Right hindlimb (tissue), 1 donor: ENCODE measurements around the gene ITSN1.
A peak's percentile ranks its signal among the peaks of the same experiment; 100 is the strongest.
"Not testable (repeated sequence)": the region's sequence is repeated elsewhere in the genome, so short reads cannot be mapped to it uniquely, and the experiment has no call there.

Experiments
- DNase-seq: peaks from one replicate; pipeline ENCODE4 v3.0.0-alpha.2; 2018

Gene ITSN1

DNA sequence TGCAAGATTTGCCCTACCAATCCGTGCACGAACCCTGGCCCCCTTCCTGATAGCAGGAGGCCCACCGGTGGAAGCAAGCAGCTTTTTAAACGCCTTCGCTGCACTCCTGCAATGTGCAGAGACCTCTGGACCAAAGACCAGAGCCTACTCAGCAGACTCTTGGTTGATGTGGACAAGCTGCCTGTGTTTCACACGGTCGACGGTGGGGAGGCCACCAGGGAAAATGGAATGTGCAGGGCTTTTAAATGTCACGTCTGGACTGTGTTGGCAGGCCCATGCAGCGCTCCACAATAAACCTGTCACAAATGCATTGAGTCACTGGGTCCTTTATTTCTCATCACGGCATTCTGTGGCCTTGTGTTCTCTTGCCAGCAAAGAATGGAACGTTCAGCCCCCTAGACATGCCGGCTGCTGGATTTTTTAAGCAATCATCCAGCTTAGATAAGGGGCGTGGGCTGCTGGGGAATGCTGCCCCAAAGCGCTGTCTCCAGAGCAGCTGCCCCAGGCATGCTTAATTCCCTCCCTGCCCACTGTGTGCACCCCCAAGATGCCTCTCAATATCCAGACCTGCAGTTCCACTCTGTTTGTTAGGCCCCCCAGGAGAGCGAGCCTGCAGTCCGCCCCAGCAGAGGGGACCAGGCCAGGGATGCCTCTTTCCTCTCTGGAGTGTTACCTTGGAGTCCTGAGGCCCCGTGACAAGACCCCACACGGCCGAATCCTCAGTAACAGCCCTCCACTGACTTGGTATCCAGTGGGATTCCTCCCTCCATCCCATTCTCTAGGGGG is 202.0 kb downstream of the ITSN1 start:
- DNase-seq: peak; percentile 61

DNA sequence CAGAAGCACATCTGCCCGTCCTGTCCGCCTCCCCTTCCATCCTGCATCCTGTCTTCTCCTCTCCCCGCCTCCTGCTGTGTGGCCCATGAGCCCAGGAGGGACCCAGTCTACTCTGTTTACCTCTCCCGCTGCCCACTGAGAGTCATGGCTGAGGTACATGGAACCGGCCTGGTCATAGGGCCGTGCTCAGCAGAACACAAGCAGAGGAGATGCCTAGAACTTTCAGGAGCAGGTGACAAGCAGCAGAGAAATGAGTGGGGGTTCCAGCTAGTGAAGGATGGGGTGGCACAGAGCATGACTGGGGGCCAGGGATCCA is 202.5 kb downstream of the ITSN1 start:
- no peak for DNase-seq

DNA sequence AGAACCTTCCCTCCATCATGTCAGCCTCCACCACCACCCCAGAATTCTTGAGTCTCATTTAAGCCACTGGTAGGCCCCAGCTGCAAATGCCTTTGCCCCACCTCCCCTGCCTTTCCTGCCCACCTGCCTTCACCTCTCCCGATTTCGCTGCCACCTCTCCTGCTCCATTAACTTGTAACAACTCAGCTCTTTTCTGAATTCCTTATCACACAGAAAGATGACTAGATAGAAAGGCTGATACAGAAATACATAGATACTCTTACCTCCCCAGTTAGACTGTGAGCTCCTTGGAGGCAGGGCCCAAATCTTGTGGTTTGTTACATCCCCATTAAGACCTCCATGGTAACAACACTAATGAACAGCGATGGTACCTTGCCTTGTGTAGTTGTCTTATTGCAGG is 203.8 kb downstream of the ITSN1 start:
- no peak for DNase-seq

DNA sequence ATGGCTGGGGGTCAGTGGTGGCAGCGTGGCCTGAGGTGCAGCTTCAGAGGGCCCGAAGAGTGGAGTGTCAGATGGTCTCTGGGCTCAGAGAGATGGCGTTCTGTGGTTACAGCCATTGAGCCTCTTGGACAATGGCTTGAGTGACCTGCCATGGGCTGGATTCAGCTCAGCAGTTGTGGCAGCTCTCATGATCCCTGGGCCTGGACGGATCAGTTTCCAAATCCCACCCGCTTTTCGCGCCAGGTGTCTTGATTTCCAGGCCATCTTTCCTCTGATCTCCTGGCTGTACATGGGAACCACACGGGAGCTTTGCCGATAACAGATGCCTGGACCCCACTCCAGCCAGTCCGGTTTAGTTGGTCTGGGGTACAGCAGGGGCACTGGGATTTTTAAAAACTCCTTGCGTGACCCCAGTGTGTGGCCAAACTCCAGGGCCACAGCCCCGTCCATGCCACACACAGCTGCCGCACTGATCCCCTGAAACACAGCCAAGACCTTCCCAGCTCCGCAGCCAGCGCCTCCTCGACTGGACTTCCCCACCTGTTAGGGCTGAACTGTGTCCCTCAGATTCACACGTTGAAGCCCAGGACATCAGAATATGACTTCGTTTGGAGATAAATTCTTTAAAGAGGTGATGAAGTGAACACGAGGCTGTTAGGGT is 205.4 kb downstream of the ITSN1 start:
- peak; percentile 57 for DNase-seq

DNA sequence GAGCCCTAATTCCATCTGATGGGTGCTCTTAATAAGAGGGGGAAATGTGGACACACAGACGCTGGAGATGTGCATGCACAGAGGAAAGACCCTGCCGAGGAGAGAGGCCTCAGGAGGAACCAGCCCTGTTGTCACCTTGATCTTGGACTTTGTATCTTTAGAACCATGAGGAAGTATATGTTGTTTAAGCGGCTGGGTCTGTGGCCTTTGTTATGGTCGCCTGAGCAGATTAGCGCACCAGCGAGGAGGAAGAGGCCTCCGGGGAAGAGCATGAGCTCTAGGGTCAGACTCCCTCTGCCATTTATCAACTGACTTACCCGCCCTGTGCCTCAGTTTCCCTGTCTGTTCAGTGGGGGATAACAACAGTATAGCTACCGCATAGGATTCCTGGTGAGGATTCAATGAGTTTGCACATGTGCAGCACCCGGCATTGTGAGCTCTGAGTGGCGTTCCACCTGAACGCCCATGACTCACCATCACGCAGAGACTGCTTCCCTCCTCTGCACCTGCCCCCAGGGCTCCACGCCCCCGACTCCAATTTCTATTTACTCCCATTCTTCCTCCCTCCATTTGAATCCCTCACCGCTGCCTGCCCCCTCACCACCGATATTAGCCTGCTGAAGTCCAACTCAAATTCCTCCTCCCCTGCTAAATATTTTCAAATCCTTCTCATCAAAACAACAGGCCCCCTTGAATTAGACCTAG is 206.1 kb downstream of the ITSN1 start:
- no peak for DNase-seq

DNA sequence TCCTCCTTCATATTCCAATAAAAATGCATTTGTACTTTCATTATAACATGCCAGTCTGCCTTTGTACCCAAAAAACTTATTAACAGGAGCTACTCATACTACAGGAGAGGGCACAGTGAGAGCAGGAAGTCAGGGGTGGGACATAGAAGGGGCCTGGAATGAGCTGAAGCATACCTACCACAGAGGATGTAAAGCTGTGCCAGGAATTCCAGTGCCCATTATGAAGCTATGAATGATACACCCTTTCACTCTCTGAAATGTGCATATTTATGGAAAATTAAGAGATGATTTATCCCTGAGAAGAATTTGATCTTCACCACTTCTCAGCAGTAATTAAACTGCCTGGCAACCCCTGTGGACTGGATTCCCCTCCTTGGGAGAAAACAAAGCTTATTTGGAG is 207.5 kb downstream of the ITSN1 start:
- DNase-seq: no peak

DNA sequence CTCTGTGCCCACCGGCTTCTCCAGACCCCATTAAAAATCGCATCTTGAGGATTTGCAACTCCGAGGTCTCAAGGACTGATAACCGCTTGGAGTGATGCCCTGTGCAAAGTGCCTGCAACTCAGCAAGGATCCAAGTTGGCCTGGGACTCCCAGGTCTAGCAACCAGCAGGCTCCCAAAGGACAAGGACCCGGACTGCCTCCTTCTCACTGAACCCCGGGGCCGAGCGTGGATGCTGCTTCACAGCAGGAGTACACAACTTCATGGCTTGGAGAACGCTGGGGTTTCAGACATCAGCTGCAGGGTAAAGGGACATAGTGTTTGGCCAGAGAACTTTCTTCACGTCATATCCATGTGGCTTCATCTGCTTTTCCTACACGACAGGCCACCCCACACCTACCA is 208.1 kb downstream of the ITSN1 start:
- no peak for DNase-seq

DNA sequence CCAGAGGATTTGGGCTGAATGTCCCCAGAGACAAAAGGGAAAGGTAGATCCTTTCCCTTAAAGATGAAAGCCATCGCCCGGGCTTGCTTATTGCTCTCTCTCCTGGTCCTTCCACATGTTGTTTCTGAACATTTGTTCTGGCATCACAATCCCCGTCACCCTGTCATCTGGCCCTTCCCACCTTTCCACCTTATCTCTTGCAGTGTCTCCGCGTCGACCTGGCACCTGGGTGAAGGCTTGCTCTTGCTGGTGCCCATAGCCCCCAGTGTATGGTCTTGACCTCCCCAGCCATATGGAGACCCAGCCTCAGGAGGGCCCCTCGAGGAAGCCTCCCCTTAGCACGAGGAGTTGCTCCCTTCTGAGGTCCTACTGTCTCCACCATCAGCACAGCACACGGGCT is 208.7 kb downstream of the ITSN1 start:
- DNase-seq: no peak

DNA sequence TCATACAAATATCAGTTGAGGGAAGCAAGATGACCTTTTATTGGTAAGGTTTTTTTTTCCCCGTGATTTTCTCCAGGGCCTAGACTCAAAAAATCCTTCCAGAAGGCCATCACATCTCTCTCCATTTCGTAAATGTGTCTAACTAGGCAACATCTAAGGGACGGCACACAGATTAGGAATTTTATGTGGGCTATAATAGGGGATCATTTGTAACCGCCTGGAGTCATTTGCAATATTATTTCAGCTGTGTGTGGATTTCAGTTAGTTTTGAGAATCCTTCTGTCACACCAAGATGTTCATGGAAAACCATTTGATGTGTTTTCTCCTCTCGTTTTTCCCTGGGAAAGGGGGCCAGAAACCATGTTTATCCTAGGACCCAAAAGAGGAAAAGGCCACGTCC is 210.2 kb downstream of the ITSN1 start:
- DNase-seq: no peak

DNA sequence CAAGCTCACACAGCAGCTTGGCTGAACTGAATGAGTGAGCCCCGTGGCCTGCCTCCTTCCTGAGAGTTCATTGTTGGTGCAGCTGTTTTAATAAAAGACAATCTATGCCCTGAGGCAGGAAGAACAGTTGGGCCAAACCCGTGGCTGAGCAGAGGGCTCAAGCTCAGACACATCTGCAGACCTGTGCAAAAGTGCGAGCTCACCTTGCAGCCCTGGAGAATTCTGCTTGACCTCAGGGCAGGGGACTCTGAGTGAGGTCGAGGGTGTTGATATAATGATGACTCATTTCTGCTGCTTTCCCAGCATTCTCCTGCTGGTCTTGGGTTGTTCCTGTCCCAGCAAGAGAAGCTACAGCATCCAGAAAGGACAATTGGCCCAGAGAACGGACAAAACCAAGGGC is 212.3 kb downstream of the ITSN1 start:
- no peak for DNase-seq

DNA sequence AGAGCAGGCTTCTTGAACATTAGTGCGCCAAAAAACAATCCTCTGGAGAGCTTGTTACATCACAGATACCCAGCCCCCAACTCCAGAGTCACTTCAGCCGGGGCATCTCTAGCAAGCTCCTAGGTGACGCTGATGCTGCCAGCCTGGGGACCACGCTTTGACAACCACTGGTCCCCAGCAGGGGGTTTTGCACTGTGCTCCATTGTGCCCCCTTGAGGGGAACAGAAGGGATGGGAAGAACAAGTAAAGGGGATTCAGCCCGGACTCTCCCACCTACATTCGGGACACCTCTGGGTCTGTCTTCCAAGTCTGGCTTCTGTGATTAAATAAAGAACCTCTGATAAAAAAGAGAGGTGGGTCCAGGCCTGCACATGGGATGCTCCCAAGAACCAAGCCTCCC is 212.9 kb downstream of the ITSN1 start:
- no peak for DNase-seq

DNA sequence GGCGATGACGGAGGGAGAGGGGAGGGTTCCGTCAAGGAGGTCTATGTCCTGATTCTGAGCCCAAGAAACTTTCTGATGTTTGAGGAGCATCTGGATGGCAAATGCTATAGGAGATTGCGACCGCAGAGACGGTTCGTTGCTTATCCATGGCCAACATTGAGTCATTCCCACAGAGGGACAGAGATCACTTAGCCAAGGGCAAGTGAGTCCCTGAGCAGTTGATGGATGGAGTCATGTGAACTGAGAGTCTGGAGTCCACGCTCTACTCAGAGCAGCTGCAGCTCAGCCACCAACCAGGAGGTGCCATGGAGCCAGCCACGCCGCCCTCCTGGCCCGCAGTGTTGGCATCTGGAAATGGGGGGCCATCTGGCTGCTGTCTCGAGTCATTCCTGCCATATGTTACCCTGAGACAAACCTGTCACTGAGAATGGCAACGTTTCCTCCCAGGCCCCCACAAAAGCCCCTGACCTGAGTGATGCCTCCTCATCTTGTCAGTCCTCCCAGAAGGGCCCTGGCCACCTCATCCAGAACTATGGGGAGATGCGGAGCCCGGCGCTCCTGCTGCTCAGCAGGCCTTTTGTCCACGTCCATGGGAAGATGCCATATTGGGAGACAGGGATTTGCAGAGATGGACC is 214.7 kb downstream of the ITSN1 start:
- no peak for DNase-seq

DNA sequence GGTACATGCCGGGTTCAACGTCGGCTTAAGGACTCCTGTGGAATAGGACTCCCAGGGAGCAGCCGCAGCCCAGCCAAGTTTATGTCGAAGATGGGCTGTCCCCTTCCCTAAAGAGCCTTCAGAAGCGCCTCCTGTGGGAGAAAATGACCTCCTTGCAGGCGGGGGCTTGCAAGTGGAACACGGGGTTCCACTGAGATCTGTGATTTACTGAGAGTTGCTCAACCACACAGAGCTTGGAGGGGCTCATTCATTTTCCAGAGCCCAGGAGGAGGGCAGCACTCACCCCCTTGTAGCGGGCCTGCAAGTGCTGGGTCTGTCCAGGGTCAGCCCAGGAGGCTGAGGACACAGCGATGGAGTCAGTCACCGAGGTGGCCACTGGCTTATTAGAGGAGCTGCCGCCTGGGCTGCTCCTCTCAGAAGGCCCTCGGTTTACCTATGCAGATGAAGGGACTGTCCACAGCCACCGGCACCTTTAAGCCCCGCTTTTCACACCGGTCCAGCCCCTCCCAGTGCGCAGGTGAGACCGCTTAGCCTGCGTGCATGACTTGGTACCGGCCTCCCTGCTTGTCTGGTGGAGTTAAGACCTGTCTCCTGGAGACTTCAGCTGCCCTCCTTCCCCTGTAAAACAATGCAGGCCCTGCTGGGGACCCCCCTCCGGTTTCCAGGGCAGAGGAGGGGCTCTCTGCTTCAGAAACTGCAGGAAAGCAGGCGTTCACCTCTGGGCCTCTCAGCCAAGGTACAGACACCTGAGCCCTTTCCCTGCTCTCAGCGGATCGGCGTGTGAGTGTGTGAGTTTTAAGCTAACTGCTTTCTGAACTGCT is 215.8 kb downstream of the ITSN1 start:
- no peak for DNase-seq

DNA sequence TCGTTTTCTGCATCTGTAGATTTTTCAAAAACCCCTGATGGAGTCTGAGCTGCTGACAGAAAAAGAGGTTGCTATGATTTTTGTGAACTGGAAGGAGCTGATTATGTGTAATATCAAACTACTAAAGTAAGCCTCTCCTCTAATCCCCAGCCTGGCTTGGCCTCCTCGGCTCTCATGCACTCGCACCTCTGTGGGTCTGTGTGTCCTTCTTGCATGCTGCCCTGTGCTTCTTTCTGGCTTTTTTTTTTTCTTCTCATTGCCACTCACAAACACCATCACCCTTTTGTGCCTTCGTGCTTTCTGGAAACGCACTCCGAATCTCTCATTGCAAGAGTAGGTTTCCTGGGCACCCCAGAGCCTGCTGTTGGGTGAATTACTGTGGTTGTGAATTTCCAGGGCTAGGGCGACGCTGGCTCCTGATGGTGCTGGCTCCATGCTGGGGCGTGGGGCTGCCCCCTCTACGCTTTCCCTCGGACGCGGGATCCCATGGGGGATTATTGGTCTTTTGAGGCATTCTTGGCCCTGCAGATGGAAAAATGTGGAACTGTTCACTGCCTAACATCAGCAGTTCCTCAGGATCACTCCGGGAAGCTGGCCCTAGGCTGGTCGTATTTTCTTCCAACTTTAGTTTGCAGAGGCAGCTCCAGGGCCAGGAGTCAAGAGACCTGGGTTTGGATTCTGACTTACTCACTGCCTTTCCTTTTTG is 216.5 kb downstream of the ITSN1 start:
- DNase-seq: peak; percentile 62

DNA sequence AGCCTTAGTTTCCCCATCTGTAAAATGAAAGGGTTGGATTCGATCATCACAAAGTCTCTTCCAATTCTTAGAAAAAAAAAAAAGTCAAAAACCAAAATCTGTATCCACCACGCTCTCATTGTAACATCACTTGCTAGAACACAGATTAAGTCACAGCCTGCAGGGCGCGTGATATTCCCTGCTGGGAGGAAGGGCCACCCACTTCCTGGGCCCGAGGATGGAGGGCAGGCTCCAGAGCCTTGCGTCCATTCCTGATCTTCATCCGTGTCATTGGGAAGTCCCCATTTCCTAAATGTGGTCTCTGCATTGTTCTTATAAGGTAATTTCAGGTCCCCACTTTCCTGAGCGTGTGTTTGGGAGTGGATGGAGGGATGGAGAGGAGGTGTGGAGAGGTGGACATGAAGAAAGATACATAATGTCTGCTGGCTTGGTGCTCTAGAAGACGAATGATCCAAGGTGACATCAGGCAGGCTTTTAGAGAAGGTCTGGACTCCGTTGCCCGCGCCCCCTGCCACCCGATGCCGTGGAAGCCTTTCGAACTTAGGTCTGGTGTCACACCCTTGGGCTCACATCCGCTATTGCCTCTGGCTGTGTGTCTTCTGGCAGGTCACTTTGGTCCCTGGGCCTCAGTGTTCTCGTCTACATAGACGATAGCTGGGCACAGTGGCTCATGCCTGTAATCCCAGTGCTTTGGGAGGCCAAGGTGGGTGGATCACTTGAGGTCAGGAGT is 217.2 kb downstream of the ITSN1 start:
- DNase-seq: no peak

DNA sequence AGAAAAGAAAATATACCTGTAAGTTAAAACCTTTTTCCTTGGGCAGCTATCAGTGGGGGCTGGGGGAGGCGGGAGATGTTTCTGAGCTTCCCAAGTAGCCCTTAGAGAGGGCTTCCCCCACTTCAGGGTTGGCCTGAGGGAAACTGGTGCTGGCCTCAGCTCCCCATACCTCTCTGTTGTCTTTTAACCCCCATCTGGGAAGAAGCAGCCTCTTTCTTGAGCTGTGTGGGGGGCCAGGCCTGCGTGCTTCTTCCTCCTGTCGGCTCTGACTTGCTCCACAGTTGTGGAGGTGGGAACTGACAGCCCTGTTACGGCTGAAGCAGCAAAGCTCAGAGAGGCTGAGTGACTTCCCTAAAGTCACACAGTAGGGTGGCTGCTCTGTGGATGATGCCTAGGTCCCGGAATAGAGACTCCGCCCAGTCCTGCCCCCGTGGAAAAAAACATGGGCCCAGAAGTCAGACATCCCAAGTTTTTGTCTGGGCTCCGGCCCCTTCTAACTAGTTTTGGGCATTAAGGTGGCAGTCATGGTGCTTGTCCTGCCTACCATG is 218.1 kb downstream of the ITSN1 start:
- no peak for DNase-seq

DNA sequence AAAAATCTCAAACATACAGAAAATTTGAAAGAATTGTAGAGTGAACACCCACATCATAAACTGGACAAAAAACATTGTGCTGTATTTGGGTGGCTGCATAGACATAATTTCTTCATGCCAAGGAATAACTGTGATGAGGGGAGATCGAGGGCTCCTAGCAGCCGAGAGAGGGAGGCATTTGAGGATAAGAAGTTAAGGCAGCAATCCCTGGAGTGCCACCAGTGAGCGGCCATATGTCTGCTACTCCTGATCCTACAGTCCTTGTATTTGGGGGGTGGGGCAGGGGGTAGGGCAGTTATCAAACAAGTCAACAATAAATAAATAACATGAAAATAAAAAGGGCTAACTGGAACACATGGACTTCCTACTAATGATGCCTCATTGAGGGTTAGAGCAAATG is 218.8 kb downstream of the ITSN1 start:
- no peak for DNase-seq

DNA sequence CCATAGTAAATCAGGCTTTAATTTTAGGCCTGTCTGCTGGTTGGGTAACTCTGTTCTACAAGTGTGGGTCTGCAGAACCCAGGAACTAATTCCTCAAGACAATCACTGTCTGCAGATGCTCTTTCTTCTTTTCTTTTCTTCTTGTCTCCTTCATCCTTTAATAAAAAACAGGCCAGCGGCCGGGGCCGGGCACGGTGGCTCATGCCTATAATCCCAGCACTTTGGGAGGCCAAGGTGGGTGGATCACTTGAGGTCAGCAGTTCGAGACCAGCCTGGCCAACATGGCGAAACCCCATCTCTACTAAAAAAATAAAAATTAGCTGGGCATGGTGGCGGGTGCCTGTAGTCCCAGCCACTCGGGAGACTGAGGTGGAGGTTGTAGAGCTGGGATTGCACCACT is 220.9 kb downstream of the ITSN1 start:
- DNase-seq: not testable (repeated sequence)

DNA sequence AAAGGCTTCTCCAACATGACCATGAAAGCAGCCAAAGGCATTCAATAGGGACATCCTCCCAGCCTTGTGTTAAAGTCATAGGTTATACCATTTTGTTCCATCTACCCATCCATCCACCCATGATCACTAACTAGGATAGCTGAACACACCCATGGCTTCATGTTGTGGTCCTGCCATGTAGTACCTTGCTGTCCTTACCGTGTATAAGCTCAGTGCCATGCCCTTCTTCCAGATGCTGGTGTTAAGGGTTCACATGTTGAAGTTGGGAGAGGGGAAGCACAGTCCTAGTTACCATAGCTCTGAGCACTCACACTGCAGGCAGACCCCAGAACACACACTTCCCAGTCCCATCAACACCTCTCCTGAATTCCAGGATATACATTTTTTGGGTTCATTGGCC is 221.8 kb downstream of the ITSN1 start:
- DNase-seq: no peak

DNA sequence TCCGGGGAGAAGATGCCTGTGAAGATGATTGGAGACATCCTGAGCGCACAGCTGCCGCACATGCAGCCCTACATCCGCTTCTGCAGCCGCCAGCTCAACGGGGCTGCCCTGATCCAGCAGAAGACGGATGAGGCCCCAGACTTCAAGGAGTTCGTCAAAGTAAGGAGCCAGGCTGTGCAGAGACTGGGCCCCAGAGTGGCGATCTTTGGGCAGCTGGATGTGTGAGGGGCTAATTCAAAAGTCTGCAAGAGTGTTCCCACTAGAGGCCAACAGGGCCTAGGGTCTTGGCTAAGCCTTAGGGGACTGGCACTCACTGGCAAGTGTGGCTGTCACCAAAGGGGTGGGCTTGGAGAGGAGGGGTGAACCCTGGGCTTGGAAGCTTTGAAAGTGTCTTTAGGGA is 222.9 kb downstream of the ITSN1 start:
- DNase-seq: no peak

DNA sequence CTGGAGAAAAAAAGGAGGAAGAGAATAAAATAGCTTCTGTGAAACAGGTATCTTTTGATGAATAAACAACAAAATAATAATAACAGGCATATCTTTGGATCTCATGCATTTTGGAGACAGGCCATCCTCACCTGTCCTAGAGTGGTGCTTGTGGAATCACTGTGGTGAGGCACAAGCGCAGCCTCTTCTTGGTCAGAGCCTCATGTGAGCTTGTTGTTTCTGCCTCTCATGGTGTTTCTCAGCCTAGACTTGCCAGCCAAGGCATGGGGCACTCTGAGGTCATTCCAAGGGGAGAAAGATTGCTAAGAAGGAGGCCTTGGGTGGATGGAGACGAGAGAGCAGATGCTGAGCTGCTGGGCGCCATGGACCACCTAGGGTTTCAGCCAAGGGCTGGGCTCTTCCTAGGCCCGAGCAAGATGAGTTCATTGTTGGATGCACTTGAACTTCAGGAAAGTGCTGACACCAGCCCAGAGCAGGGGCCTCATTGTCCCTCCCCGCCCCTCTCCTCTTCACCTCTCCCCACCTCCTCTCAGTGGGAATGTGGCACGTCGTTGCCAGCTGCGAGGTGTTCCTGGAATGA is 223.8 kb downstream of the ITSN1 start:
- no peak for DNase-seq
